ENCODE measurements around the gene TANGO2. TPM values are rescaled to one million over a fixed set of nuclear protein-coding genes. Genes with fewer than 3 reads are reported as not detected.
A peak's percentile ranks its signal among the peaks of the same experiment; 100 is the strongest.
"Not testable (repeated sequence)": the region's sequence is repeated elsewhere in the genome, so short reads cannot be mapped to it uniquely, and the experiment has no call there.

TANGO2 gene
- total RNA-seq, 1 donor from 2014 or later = 19.9 TPM

GRCh38 chr22:20064140-20064480 lies 43.2 kb downstream of the TANGO2 start:
- no peaks in the 10 kb centered on the region for H3K27me3 Mint-ChIP-seq
- TF ChIP-seq CTCF (IDR thresholded peaks at IDR 0.05; ENCODE audit: unreplicated experiment) = no peak
- peaks cover 2% of the 10 kb centered on the region for H3K36me3 Mint-ChIP-seq (ENCODE audit: insufficient read depth)
- H3K27ac Mint-ChIP-seq = no peak overlapping the region
- no peaks in the 10 kb centered on the region for H3K9me3 Mint-ChIP-seq (ENCODE audit: low read depth)
- no peak overlapping the region for H3K4me3 Mint-ChIP-seq (ENCODE audit: low read depth)
- DNase-seq (ENCODE audit: low spot score, unreplicated experiment) = no peak
- no peaks in the 10 kb centered on the region for H3K4me1 Mint-ChIP-seq (ENCODE audit: low read depth)

DNA sequence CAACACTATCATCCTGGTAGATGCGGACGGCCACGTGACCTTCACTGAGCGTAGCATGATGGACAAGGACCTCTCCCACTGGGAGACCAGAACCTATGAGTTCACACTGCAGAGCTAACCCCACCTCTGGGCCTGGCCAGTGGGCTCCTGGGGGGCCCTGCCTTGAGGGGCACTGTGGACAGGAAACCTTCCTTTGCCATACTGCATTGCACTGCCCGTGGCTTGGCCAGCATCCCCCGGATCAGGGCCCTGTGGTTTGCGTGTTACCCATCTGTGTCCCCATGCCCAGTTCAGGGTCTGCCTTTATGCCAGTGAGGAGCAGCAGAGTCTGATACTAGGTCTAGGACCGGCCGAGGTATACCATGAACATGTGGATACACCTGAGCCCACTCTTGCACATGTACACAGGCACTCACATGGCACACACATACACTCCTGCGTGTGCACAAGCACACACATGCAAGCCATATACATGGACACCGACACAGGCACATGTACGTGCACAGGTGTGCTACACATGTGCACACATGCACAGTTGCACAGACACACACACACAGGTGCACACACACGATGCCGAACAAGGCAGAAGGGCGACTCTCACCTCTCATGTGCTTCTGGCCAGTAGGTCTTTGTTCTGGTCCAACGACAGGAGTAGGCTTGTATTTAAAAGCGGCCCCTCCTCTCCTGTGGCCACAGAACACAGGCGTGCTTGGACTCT lies 43.8 kb downstream of the TANGO2 start:
- Mint-ChIP-seq H3K4me1 (ENCODE audit: low read depth) (no peaks in the 10 kb centered on the region), H3K36me3 (ENCODE audit: insufficient read depth) (peaks cover 2% of the 10 kb centered on the region), H3K4me3 (ENCODE audit: low read depth) (no peak overlapping the region), H3K27me3 (no peaks in the 10 kb centered on the region), H3K9me3 (ENCODE audit: low read depth) (no peaks in the 10 kb centered on the region), H3K27ac (peak overlapping the region; percentile 8)
- no peak for TF ChIP-seq CTCF (IDR thresholded peaks at IDR 0.05; ENCODE audit: unreplicated experiment)
- no peak for DNase-seq (ENCODE audit: low spot score, unreplicated experiment)

DNA sequence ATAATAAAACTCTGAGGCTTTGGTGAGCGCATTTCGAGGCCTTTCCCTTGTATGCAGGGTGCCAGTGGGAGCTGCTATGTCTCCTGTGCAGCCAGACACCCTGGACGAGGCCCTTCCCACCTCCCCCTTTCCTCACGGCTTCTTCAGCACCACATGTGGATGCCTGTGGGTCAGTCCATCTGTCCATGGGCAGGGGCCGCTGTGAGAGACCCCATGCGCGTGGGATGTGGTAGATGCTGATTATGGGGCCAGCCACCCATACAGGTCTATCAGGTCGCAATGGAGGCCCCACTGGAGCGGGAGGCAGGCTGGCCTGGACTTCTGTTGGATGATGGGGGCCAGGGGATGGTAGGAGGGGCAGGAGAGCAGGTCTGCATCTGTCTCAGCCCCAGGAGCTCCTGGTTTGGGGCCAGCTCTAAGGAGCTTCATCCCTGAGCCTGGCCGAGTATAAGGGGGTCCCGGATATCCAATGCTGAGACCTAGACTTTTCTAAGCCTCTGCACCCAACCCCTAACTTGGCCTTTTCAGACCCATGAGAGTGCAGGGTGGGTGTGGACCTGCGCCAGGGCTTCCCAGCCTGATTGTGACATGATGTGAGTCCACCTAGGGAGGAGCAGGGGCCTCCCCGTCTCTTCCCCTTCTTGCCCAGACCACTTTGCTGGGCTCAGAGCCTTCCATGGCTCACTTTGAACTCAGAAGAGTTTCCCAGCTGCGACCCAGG lies 45.1 kb downstream of the TANGO2 start:
- DNase-seq (ENCODE audit: low spot score, unreplicated experiment) = no peak
- H3K27me3 Mint-ChIP-seq = no peaks in the 10 kb centered on the region
- H3K4me1 Mint-ChIP-seq (ENCODE audit: low read depth) = no peaks in the 10 kb centered on the region
- no peak overlapping the region for H3K27ac Mint-ChIP-seq
- no peaks in the 10 kb centered on the region for H3K36me3 Mint-ChIP-seq (ENCODE audit: insufficient read depth)
- TF ChIP-seq CTCF (IDR thresholded peaks at IDR 0.05; ENCODE audit: unreplicated experiment) = no peak
- no peaks in the 10 kb centered on the region for H3K9me3 Mint-ChIP-seq (ENCODE audit: low read depth)
- no peak overlapping the region for H3K4me3 Mint-ChIP-seq (ENCODE audit: low read depth)

- H3K27ac Mint-ChIP-seq = peak overlapping the region; percentile 33
- no peaks in the 10 kb centered on the region for H3K9me3 Mint-ChIP-seq (ENCODE audit: low read depth)
- H3K4me3 Mint-ChIP-seq (ENCODE audit: low read depth) = no peak overlapping the region
Measured at GRCh38 chr22:20066617-20067383, 45.9 kb downstream of the TANGO2 start.

DNA sequence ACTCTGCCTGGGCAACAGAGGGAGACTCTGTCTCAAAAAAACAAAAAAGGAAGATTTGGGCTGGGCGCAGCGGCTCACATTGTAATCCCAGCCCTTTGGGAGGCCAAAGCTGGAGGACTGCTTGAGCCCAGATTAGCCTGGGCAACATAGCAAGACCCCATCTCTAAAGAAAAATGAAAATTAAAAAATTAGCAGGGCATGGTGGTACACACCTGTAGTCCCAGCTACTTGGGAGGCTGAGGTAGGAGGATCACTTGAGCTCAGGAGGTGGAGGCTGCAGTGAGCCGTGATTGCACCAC lies 46.4 kb downstream of the TANGO2 start:
- H3K4me3 Mint-ChIP-seq (ENCODE audit: low read depth); DNase-seq (ENCODE audit: low spot score, unreplicated experiment); H3K36me3 Mint-ChIP-seq (ENCODE audit: insufficient read depth); H3K27me3 Mint-ChIP-seq; H3K9me3 Mint-ChIP-seq (ENCODE audit: low read depth); H3K4me1 Mint-ChIP-seq (ENCODE audit: low read depth): not testable (repeated sequence)
- H3K27ac Mint-ChIP-seq = peak overlapping the region; percentile 33

More at GRCh38 chr22:20066617-20067383, 45.9 kb downstream of the TANGO2 start:
- Mint-ChIP-seq H3K4me1 (ENCODE audit: low read depth) (no peaks in the 10 kb centered on the region), H3K27me3 (peaks cover 6% of the 10 kb centered on the region), H3K36me3 (ENCODE audit: insufficient read depth) (no peaks in the 10 kb centered on the region)
- DNase-seq (ENCODE audit: low spot score, unreplicated experiment) = no peak
- no peak for TF ChIP-seq CTCF (IDR thresholded peaks at IDR 0.05; ENCODE audit: unreplicated experiment)
